Measurements from ENCODE around the gene TMCO6.

TMCO6 gene

GRCh38 chr5:140631831-140632365, 7.4 kb upstream of the TMCO6 start:
- H3F3A ChIP-seq (ENCODE audit: insufficient read depth) = 0 out of 2 replicates have a peak, but pooled peaks cover 5% of the 10 kb centered on the region
- H3K4me2 ChIP-seq (ENCODE audit: low read depth, low read length, poor library complexity, severe bottlenecking) = no peak overlapping the region
- TF ChIP-seq EZH2phosphoT487 (conservative IDR thresholded peaks at IDR 0.05; ENCODE audit: low read length) (no peak), CTCF (IDR thresholded peaks at IDR 0.05; ENCODE audit: insufficient read depth, low read length, poor library complexity, severe bottlenecking) (no peak)

GRCh38 chr5:140632366-140633020, 6.8 kb upstream of the TMCO6 start:
- no peaks in the 10 kb centered on the region for H3K36me3 ChIP-seq (ENCODE audit: low read length)
- no peaks in the 10 kb centered on the region for H4K20me1 ChIP-seq (ENCODE audit: low read depth, low read length)
- H3K9ac ChIP-seq (ENCODE audit: low read length) = no peak overlapping the region
- no peaks in the 10 kb centered on the region for H3K9me2 ChIP-seq (replicated peaks; ENCODE audit: insufficient read depth, low read length)
- 0 out of 2 replicates have a peak, but pooled peaks cover 5% of the 10 kb centered on the region for H3F3A ChIP-seq (ENCODE audit: insufficient read depth)
- no peak overlapping the region for H3K4me3 ChIP-seq (ENCODE audit: insufficient read depth, low read length, poor library complexity, severe bottlenecking)
- H3K79me2 ChIP-seq (ENCODE audit: insufficient read depth, low read length) = no peaks in the 10 kb centered on the region
- H3K4me2 ChIP-seq (ENCODE audit: low read depth, low read length, poor library complexity, severe bottlenecking) = peak overlapping the region; percentile 38
- H3K27me3 ChIP-seq (ENCODE audit: low read length) = no peaks in the 10 kb centered on the region
- H3K27ac ChIP-seq (ENCODE audit: low read depth, low read length) = no peak overlapping the region
- H2AFZ ChIP-seq (ENCODE audit: low read depth, low read length, severe bottlenecking) = peak overlapping the region; percentile 40
- no peak for TF ChIP-seq EZH2phosphoT487 (conservative IDR thresholded peaks at IDR 0.05; ENCODE audit: low read length)
- TF ChIP-seq CTCF (IDR thresholded peaks at IDR 0.05; ENCODE audit: insufficient read depth, low read length, poor library complexity, severe bottlenecking) = no peak
- peaks cover 14% of the 10 kb centered on the region; the same call in 1 of the 2 replicates for H3K9me3 ChIP-seq (ENCODE audit: insufficient read depth, low read length)

More at GRCh38 chr5:140631831-140632365, 7.4 kb upstream of the TMCO6 start:
- no peak overlapping the region for H3K27ac ChIP-seq (ENCODE audit: low read depth, low read length)
- no peaks in the 10 kb centered on the region for H4K20me1 ChIP-seq (ENCODE audit: low read depth, low read length)
- no peaks in the 10 kb centered on the region for H3K27me3 ChIP-seq (ENCODE audit: low read length)
- no peaks in the 10 kb centered on the region for H3K79me2 ChIP-seq (ENCODE audit: insufficient read depth, low read length)
- H3K4me3 ChIP-seq (ENCODE audit: insufficient read depth, low read length, poor library complexity, severe bottlenecking) = no peak overlapping the region
- no peaks in the 10 kb centered on the region for H3K36me3 ChIP-seq (ENCODE audit: low read length)
- peaks cover 15% of the 10 kb centered on the region; the same call in 1 of the 2 replicates for H3K9me3 ChIP-seq (ENCODE audit: insufficient read depth, low read length)
- no peak overlapping the region for H2AFZ ChIP-seq (ENCODE audit: low read depth, low read length, severe bottlenecking)
- H3K9ac ChIP-seq (ENCODE audit: low read length) = no peak overlapping the region
- H3K9me2 ChIP-seq (replicated peaks; ENCODE audit: insufficient read depth, low read length) = no peaks in the 10 kb centered on the region

GRCh38 chr5:140633021-140633471, 6.2 kb upstream of the TMCO6 start, which contains the start of gene CD14:
TSS of gene CD14 (minus strand) at chr5:140633175. CDS start at chr5:140633071, 104 bp downstream.
- H4K20me1 ChIP-seq (ENCODE audit: low read depth, low read length) = no peaks in the 10 kb centered on the region
- H3K4me3 ChIP-seq (ENCODE audit: insufficient read depth, low read length, poor library complexity, severe bottlenecking) = no peak within 1 kb of the TSS
- H3K79me2 ChIP-seq (ENCODE audit: insufficient read depth, low read length) = no peaks in the 10 kb centered on the region
- H3K36me3 ChIP-seq (ENCODE audit: low read length) = no peaks in the 10 kb centered on the region
- no peaks in the 10 kb centered on the region for H3K27me3 ChIP-seq (ENCODE audit: low read length)
- H3F3A ChIP-seq (ENCODE audit: insufficient read depth) = 0 out of 2 replicates have a peak, but pooled peaks cover 5% of the 10 kb centered on the region
- H2AFZ ChIP-seq (ENCODE audit: low read depth, low read length, severe bottlenecking) = peak within 1 kb of the TSS; percentile 40
- no peak within 1 kb of the TSS for H3K27ac ChIP-seq (ENCODE audit: low read depth, low read length)
- H3K9me3 ChIP-seq (ENCODE audit: insufficient read depth, low read length) = peaks cover 9% of the 10 kb centered on the region; the same call in 1 of the 2 replicates
- TF ChIP-seq EZH2phosphoT487 (conservative IDR thresholded peaks at IDR 0.05; ENCODE audit: low read length) (no peak), CTCF (IDR thresholded peaks at IDR 0.05; ENCODE audit: insufficient read depth, low read length, poor library complexity, severe bottlenecking) (no peak)
- H3K4me2 ChIP-seq (ENCODE audit: low read depth, low read length, poor library complexity, severe bottlenecking) = peak within 1 kb of the TSS; percentile 38
- no peak within 1 kb of the TSS for H3K9ac ChIP-seq (ENCODE audit: low read length)
- H3K9me2 ChIP-seq (replicated peaks; ENCODE audit: insufficient read depth, low read length) = no peaks in the 10 kb centered on the region
